Fibroblast of lung (primary cell): ENCODE results near the gene SUGCT. TPM values are rescaled to one million over a fixed set of nuclear protein-coding genes. Genes with fewer than 3 reads are reported as not detected.

ENCODE experiments used
- DNase-seq, 2 donors: peaks; one replicate each; pipeline versions ENCODE4 v3.0.0 to v3.0.0-alpha.2; 2010; ENCODE audit warnings: low read depth in 2 of 2
- H2AFZ ChIP-seq: 2 replicates; pipeline ENCODE4 v1.5.1; 2012; ENCODE audit warnings: low read length, control low read depth, inconsistent platforms
- H3K27ac ChIP-seq: 2 replicates; pipeline ENCODE4 v1.5.1; 2011; ENCODE audit warnings: low read length, control low read depth; ENCODE audit not compliant: insufficient read depth
- H3K27me3 ChIP-seq: 2 replicates; pipeline ENCODE4 v1.5.1; 2011; ENCODE audit warnings: mild to moderate bottlenecking, low read length; ENCODE audit not compliant: control insufficient read depth, insufficient read depth
- H3K36me3 ChIP-seq: 2 replicates; pipeline ENCODE4 v1.5.1; 2011; ENCODE audit warnings: low read length; ENCODE audit not compliant: control insufficient read depth, insufficient read depth
- H3K4me1 ChIP-seq: 2 replicates; pipeline ENCODE4 v1.5.1; 2011; ENCODE audit warnings: low read length; ENCODE audit not compliant: control insufficient read depth, insufficient read depth; ENCODE audit errors: extremely low read depth
- H3K4me2 ChIP-seq: 2 replicates; pipeline ENCODE4 v1.5.1; 2011; ENCODE audit warnings: low read length, control low read depth; ENCODE audit not compliant: insufficient read depth; ENCODE audit errors: extremely low read depth
- H3K4me3 ChIP-seq, 4 experiments: fragments of 200-600 bp in 1 of 4; sonication (generic) in 1 of 4; replicated peaks in 1 of 4; 2 replicates each; pipeline ENCODE4 v1.5.1; 2011 to 2016; ENCODE audit warnings: low read length in 4 of 4, low read depth in 3 of 4, mild to moderate bottlenecking in 3 of 4, control low read depth in 2 of 4, inconsistent platforms in 1 of 4, mixed read lengths in 1 of 4; ENCODE audit not compliant: insufficient read depth in 1 of 4; ENCODE audit errors: control extremely low read depth in 1 of 4
- H3K79me2 ChIP-seq: 2 replicates; pipeline ENCODE4 v1.5.1; 2012; ENCODE audit warnings: mild to moderate bottlenecking, low read length, inconsistent platforms; ENCODE audit not compliant: control insufficient read depth, insufficient read depth
- H3K9ac ChIP-seq: 2 replicates; pipeline ENCODE4 v1.5.1; 2011; ENCODE audit warnings: mild to moderate bottlenecking, low read length, control low read depth; ENCODE audit not compliant: insufficient read depth
- H3K9me3 ChIP-seq: 2 replicates; pipeline ENCODE4 v1.5.1; 2012; ENCODE audit warnings: low read depth, low read length; ENCODE audit not compliant: control insufficient read depth, insufficient read depth
- H4K20me1 ChIP-seq: 2 replicates; pipeline ENCODE4 v1.5.1; 2011; ENCODE audit warnings: low read length; ENCODE audit not compliant: control insufficient read depth, insufficient read depth; ENCODE audit errors: extremely low read depth
- EZH2 ChIP-seq: IDR thresholded peaks from 2 replicates; pipeline ENCODE4 v1.5.1; 2012; ENCODE audit warnings: low read length, control low read depth, mild to moderate bottlenecking; ENCODE audit errors: missing control alignments
- polyA plus RNA-seq, 2 donors: library from polyadenylated mRNA; depleted of rRNA in 1 of 2; stranded (reverse) in 1 of 2; unstranded in 1 of 2; fragments of >200 nt; gene quantifications; 2 replicates each; pipeline ENCODE4 v1.2.1, GENCODE V29; 2011 to 2012; ENCODE audit warnings: missing spikeins in 1 of 2
- total RNA-seq: library from RNA; depleted of rRNA; stranded (reverse); fragments of >200 nt; gene quantifications from 2 replicates; pipeline ENCODE4 v1.2.1, GENCODE V29; 2014
- TF ChIP-seq, protein P1 (sequence below), 2 donors: IDR thresholded peaks in 1 of 2; conservative IDR thresholded peaks in 1 of 2; 1 replicate in 1 of 2; 2 replicates in 1 of 2; pipeline ENCODE4 v1.5.1; 2011 to 2012; ENCODE audit warnings: low read length in 2 of 2, control low read depth in 1 of 2, inconsistent platforms in 1 of 2, low read depth in 1 of 2, mild to moderate bottlenecking in 1 of 2

SUGCT gene
- total and polyA plus RNA-seq, 2 donors (not counting 1 experiment from before 2014, with no cell fraction given), result 8.4 to 16.5 TPM

DNA sequence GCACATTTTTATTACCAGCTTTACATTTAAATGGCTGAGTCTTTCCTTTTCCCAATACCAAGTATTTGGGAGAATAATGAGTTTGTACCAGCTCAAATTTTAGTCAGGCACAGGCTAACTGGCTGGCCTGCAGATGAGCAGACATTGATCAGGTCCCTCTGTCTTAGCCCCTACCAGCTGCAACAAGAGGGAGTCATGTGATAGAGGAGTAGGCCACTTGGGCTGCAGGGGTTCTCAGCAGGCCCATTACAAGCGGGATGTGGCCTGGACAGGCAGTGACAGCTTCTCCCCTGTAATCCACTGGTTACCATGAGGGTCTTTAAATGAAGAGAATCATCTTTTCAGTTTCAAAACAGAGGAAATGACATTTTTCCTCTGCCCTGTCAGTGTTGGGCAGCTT, 283.6 kb downstream of the SUGCT start:
- no peak overlapping the region for H3K27ac ChIP-seq
- TF ChIP-seq, protein P1, sequence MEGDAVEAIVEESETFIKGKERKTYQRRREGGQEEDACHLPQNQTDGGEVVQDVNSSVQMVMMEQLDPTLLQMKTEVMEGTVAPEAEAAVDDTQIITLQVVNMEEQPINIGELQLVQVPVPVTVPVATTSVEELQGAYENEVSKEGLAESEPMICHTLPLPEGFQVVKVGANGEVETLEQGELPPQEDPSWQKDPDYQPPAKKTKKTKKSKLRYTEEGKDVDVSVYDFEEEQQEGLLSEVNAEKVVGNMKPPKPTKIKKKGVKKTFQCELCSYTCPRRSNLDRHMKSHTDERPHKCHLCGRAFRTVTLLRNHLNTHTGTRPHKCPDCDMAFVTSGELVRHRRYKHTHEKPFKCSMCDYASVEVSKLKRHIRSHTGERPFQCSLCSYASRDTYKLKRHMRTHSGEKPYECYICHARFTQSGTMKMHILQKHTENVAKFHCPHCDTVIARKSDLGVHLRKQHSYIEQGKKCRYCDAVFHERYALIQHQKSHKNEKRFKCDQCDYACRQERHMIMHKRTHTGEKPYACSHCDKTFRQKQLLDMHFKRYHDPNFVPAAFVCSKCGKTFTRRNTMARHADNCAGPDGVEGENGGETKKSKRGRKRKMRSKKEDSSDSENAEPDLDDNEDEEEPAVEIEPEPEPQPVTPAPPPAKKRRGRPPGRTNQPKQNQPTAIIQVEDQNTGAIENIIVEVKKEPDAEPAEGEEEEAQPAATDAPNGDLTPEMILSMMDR (conservative IDR thresholded peaks at IDR 0.05 in 1 of 2, IDR thresholded peaks at IDR 0.05 in 1 of 2; ENCODE audit: low read depth in 1 of 2, low read length in 2 of 2), result no peak
- no peak for TF ChIP-seq EZH2
- no peak overlapping the region for H2AFZ ChIP-seq
- H3K4me2 ChIP-seq, result no peak overlapping the region
- no peak overlapping the region for H3K4me3 ChIP-seq
- H3K9ac ChIP-seq, result no peak overlapping the region
- H4K20me1 ChIP-seq, result no peaks in the 10 kb centered on the region
- H3K36me3 ChIP-seq, result no peaks in the 10 kb centered on the region
- no peaks in the 10 kb centered on the region for H3K9me3 ChIP-seq
- no peaks in the 10 kb centered on the region for H3K79me2 ChIP-seq
- no peaks in the 10 kb centered on the region for H3K27me3 ChIP-seq
- DNase-seq, result no peak
- no peaks in the 10 kb centered on the region for H3K4me1 ChIP-seq

DNA sequence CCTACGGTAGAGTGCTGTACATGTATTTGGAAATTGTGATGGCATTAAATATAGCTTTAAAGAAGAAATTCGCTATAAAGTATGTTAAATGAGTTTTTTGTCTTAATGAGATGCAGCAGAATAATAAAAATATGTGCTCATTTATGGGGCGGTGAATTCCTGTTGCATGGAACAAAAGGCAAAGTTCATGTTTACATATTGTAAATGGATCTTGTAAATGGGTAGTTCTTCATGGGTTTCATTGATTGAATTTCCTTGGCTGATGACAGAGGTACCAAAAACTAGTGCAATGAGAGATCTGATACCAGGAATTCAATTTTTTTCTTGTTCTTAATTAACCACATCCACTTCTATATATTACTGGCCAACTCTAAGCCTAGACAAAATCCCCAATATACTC, 284.2 kb downstream of the SUGCT start:
- H3K79me2 ChIP-seq, result no peaks in the 10 kb centered on the region
- no peaks in the 10 kb centered on the region for H3K36me3 ChIP-seq
- H3K4me2 ChIP-seq, result no peak overlapping the region
- no peak overlapping the region for H2AFZ ChIP-seq
- H4K20me1 ChIP-seq, result no peaks in the 10 kb centered on the region
- DNase-seq, result no peak
- H3K27ac ChIP-seq, result no peak overlapping the region
- no peak overlapping the region for H3K9ac ChIP-seq
- no peak overlapping the region for H3K4me3 ChIP-seq
- H3K9me3 ChIP-seq, result no peaks in the 10 kb centered on the region
- no peak for TF ChIP-seq EZH2
- TF ChIP-seq, protein P1 (conservative IDR thresholded peaks at IDR 0.05 in 1 of 2, IDR thresholded peaks at IDR 0.05 in 1 of 2; ENCODE audit: low read depth in 1 of 2, low read length in 2 of 2), result no peak
- H3K4me1 ChIP-seq, result no peaks in the 10 kb centered on the region
- no peaks in the 10 kb centered on the region for H3K27me3 ChIP-seq

GRCh38 chr7:40419806-40420205, 285.0 kb downstream of the SUGCT start:
- H3K27ac ChIP-seq, result no peak overlapping the region
- TF ChIP-seq, protein P1 (conservative IDR thresholded peaks at IDR 0.05 in 1 of 2, IDR thresholded peaks at IDR 0.05 in 1 of 2; ENCODE audit: low read depth in 1 of 2, low read length in 2 of 2), result no peak
- no peak for TF ChIP-seq EZH2
- H3K27me3 ChIP-seq, result no peaks in the 10 kb centered on the region
- H4K20me1 ChIP-seq, result no peaks in the 10 kb centered on the region
- H2AFZ ChIP-seq, result no peak overlapping the region
- no peaks in the 10 kb centered on the region for H3K36me3 ChIP-seq
- H3K4me3 ChIP-seq, result no peak overlapping the region
- no peaks in the 10 kb centered on the region for H3K79me2 ChIP-seq
- H3K9me3 ChIP-seq, result no peaks in the 10 kb centered on the region
- H3K4me2 ChIP-seq, result no peak overlapping the region
- no peaks in the 10 kb centered on the region for H3K4me1 ChIP-seq
- no peak for DNase-seq
- no peak overlapping the region for H3K9ac ChIP-seq
